Heart right ventricle (tissue), 16 donors: ENCODE results near the gene MMP11. TPM values are rescaled to one million over a fixed set of nuclear protein-coding genes. Genes with fewer than 3 reads are reported as not detected.
A peak's percentile ranks its signal among the peaks of the same experiment; 100 is the strongest.

ENCODE experiments used
- ATAC-seq, 8 donors: fragments of 200-7000 bp; cut with Tn5 transposase; one replicate each; pipeline ENCODE4 v1.9.1; 2020; ENCODE audit warnings: mild to moderate bottlenecking in 8 of 8, moderate library complexity in 8 of 8, moderate number of reproducible peaks in 1 of 8
- DNase-seq, 2 donors: peaks; one replicate each; pipeline ENCODE4 v3.0.0-alpha.2; 2020
- H3K27ac ChIP-seq, 10 donors: fragments of 200-600 bp; sonication (generic) in 2 of 10; one replicate each; pipeline versions ENCODE4 v1.5.0 to v1.8.0; 2020 to 2022; ENCODE audit warnings: mild to moderate bottlenecking in 3 of 10
- H3K27me3 ChIP-seq, 7 donors: fragments of 200-600 bp; one replicate each; pipeline ENCODE4 v1.8.0; 2021 to 2022; ENCODE audit warnings: mild to moderate bottlenecking in 2 of 7
- H3K36me3 ChIP-seq, 9 donors: fragments of 200-600 bp; sonication (generic) in 1 of 9; one replicate each; pipeline versions ENCODE4 v1.5.0 to v1.8.0; 2020 to 2022; ENCODE audit warnings: mild to moderate bottlenecking in 2 of 9
- H3K4me1 ChIP-seq, 9 donors: fragments of 200-600 bp; sonication (generic) in 1 of 9; one replicate each; pipeline versions ENCODE4 v1.5.0 to v1.8.0; 2020 to 2022; ENCODE audit warnings: mild to moderate bottlenecking in 4 of 9
- H3K4me3 ChIP-seq, 10 donors: fragments of 200-600 bp; sonication (generic) in 2 of 10; one replicate each; pipeline versions ENCODE4 v1.5.0 to v1.8.0; 2020 to 2022; ENCODE audit warnings: mild to moderate bottlenecking in 7 of 10, moderate library complexity in 2 of 10
- H3K9me3 ChIP-seq, 11 donors: fragments of 200-600 bp in 10 of 11; sonication (generic) in 2 of 11; one replicate each; pipeline versions ENCODE4 v1.5.0 to v1.8.0; 2013 to 2022; ENCODE audit warnings: mild to moderate bottlenecking in 2 of 11, control low read depth in 1 of 11, moderate library complexity in 1 of 11
- CTCF ChIP-seq, 9 donors: fragments of 200-600 bp; sonication (generic) in 2 of 9; IDR thresholded peaks; one replicate each; pipeline versions ENCODE4 v1.5.0 to v1.8.0; 2021 to 2022; ENCODE audit warnings: antibody characterized with exemption in 9 of 9, mild to moderate bottlenecking in 5 of 9, moderate library complexity in 1 of 9
- WGBS, 2 donors: extraction: QIAGEN DNeasy Blood & Tissue Kit; methylation state at CpG; one replicate each; pipeline ENCODE4 v1.1.7; 2013; ENCODE audit warnings: inconsistent platforms in 1 of 2; 5-methylcytosine and 5-hydroxymethylcytosine counted together
- intact Hi-C, 10 donors: fragments of 100-400 bp; cut with DNase I; formaldehyde crosslinking; loops; one replicate each; pipeline versions ENCODE4 v1.11.1 to v1.14.2; 2022
- polyA plus RNA-seq, 2 donors: library from polyadenylated mRNA; stranded (reverse); fragments of 200-250 nt; gene quantifications; one replicate each; pipeline ENCODE4 v1.2.3, GENCODE V29; 2013
- total RNA-seq, 10 donors: library from RNA; stranded (reverse); fragmentation: NEBNext Ultra II Directional in 3 of 10; extraction: Animal tissue kit (Norgen Biotek cat#: 25700) in 3 of 10; gene quantifications; one replicate each; pipeline versions ENCODE4 v1.2.1 to v1.2.4, GENCODE V29; 2021 to 2023
- donor health status: Arrhythmogenic right ventricular cardiomyopathy.
- donor health status: ischemic (EF 13 %, LVEDD 7.1; RV severe dilation, severe dysfunction).
- donor health status: healthy with polysubstance abuse.
- donor health status: DM: no; HTN: yes; CAD: no.
- donor health status: DM: no; HTN: no; CAD: no.
- donor health status: ischemic (EF 25% LVEDD 6.9; RV normal size, moderate dysfunction).
- donor health status: ischemic (EF 25% LVEDD 5.7; RV mildly dilated, moderate dysfunction).
- donor health status: healthy.
- donor health status: DM: yes; HTN: yes; CAD: no.
- donor health status: Ischemic cardiomyopathy.
- donor health status: ischemic (EF 35%, LVEDD 5.7; RV mildly dilated, moderate dysfunction).
- donor health status: nonischemic (EF 11% LVEDD 7.7; RV severe dilation, severe dysfunction).
- donor health status: DM: yes; HTN: yes; CAD: no.
- donor health status: PGD.
- donor health status: ischemic (EF 29% LVEDD 5.4; RV normal size, mild dysfunction).
- donor health status: nonischemic (EF 23%, LVEDD 6.1; RV moderate dilation, normal function).

Gene MMP11
- total and polyA plus RNA-seq, 12 donors: 3.5 to 23.4 (median 7.9) TPM

DNA sequence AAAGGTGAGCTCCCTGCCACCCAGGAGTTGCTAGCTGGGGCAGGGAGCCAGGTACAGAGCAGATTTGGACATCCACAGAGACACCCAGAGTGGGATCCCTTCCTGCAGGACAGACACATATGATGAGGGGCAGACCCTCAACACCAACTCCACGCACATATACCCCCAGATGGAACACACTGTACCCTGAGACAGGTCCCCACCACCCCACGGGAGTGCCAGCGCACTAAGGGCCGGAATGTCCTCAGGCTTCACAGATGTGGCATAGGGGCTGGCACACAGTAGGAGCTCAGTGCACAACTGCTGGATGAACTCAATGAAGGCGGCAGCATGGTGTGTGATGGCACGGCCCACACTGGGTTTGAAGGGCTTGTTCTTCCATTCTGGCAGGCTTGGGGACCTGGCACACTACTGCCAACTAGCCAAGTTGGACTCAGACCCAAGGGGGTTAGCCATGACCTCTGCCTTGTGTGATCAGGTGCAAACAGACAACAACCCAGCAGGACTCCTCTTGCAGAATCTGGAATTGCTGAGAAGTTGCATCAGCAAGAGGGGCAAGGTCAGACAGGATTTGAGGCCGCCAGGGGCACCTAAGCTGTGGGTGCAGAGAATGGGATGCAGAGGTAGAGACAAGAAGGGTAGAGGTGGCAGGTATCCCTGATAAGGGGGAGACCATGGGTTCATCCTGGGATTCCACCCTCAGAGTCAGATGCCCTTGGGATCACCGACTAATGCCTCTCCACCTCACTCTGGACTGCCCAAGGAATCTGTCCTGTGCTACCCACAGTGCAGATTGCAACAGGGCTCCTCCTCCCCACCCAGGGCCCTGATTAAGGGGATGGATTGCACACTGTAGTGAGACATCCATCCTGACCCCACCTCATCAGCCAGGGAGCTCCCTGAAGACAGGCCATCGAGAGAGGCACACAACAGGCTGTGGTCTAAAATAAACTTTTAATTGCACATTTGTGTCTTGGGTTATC is 7.5 kb upstream of the MMP11 start:
- TF ChIP-seq CTCF (IDR thresholded peaks at IDR 0.05): no peak
- no peaks in the 10 kb centered on the region for H3K27me3 ChIP-seq
- H3K27ac ChIP-seq: peak overlapping the region in 5 of 10 donors; percentile 36 to 94 (median 86)
- H3K4me1 ChIP-seq: peaks cover 6 to 57% (median 46%) of the 10 kb centered on the region in 9 donors
- H3K4me3 ChIP-seq: peak overlapping the region in 9 of 10 donors; percentile 58 to 78 (median 67)
- DNase-seq: no peak
- H3K9me3 ChIP-seq: no peaks in the 10 kb centered on the region
- peaks cover 0 to 16% (median 0%) of the 10 kb centered on the region in 9 donors for H3K36me3 ChIP-seq
- intact Hi-C loops: loop anchor here in 9 of 10 donors (5.0 to 10.0 kb wide), 3 partner anchors 82 to 220 kb away; no protein-coding TSS in a partner anchor
- WGBS, 2 donors: 66 to 69% methylated on average over 9 of the region's 9 CpGs
- ATAC-seq: no peak

DNA sequence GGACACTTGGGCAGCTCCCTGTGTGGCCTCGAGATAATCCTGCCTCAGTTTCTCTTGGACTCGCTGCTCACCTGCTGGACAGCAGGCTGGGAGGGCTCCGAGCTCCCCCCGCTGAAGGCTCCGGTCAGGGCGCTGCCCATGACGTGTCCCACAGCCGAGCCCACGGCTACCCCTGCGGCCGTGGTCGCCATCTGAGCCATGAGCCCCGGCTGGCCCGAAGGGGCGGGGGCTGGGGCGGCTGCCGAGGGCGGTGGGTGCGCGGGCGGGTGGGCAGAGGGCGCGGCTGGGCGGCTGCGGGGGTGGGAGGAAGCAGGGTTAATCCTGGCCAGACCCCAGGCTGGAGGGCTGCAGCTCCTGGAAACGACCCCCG is 5.4 kb upstream of the MMP11 start:
- peak overlapping the region; percentile 58 to 78 (median 70) for H3K4me3 ChIP-seq
- H3K27ac ChIP-seq: peak overlapping the region; percentile 85 to 96 (median 92)
- peaks cover 0 to 16% (median 0%) of the 10 kb centered on the region in 9 donors for H3K36me3 ChIP-seq
- no peak for TF ChIP-seq CTCF (IDR thresholded peaks at IDR 0.05)
- WGBS, 2 donors: 7% methylated on average over 22 to 27 of the region's 27 CpGs
- intact Hi-C loops: loop anchor here in 9 of 10 donors (5.0 to 10.0 kb wide), 3 partner anchors 80 to 222 kb away; no protein-coding TSS in a partner anchor
- ATAC-seq: peak in 5 of 8 donors; percentile 1 to 9 (median 6)
- no peak for DNase-seq
- no peaks in the 10 kb centered on the region for H3K9me3 ChIP-seq
- H3K27me3 ChIP-seq: no peaks in the 10 kb centered on the region
- peaks cover 8 to 71% (median 57%) of the 10 kb centered on the region in 9 donors for H3K4me1 ChIP-seq

DNA sequence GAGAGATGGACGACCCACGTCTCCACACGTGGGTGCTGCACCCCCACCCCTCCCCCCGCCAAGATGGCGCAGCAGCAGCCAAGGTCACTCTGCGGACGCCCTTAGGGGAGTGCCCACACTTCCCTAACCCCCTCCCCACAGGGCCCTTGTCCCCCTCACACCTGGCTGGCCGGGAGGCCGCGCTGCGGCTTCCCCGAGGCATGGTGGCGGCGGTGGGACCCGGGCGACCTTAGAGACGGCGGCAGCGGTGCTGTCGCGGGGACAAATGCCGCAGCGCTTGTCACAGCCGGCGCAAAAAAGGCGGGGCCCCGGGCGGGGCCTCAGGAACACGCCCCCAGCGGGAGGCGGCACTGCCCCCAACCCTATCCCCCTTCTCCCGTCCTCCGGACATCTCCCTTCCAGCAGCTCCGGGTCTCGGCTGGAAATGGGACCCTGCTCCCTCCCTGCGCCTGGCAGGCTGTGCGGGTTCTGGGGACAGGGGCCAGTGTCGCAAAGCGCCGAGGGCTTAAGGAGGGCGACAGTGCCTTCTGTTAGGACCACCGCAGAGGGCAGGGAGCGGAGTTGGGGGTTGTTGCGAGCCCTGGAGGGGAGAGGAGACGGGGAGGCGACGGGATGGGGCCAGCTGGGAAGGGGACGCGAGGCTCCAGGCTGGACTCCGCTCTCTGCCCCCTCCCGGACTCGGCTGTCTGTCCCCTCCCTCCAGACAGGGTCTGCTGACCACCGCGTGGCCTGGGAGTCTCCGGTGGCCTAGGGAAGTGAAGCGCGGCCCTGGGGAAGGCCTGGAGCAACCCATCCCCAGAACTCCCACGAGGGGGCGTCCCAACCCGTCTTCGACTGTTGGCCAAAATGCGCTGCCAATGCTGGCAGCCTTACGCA is 4.7 kb upstream of the MMP11 start, which contains the start of gene CHCHD10:
Gene CHCHD10 (minus strand): TSS at position 300 of the 876 bp plus-strand sequence. CDS start 98 bp downstream, at position 202.
- H3K27me3 ChIP-seq: peaks cover 0 to under 1% (median 0%) of the 10 kb centered on the region in 7 donors
- H3K27ac ChIP-seq: peak within 1 kb of the TSS; percentile 85 to 96 (median 92)
- peak; percentile 81 to 92 (median 88) for ATAC-seq
- no peaks in the 10 kb centered on the region for H3K9me3 ChIP-seq
- H3K4me3 ChIP-seq: peak within 1 kb of the TSS; percentile 58 to 78 (median 70)
- intact Hi-C loops: loop anchor here (2.0 to 10.0 kb wide), 5 partner anchors 21 to 223 kb away; no protein-coding TSS in a partner anchor
- H3K4me1 ChIP-seq: peaks cover 11 to 68% (median 55%) of the 10 kb centered on the region in 9 donors
- TF ChIP-seq CTCF (IDR thresholded peaks at IDR 0.05): peak; percentile 75 to 91 (median 87)
- H3K36me3 ChIP-seq: peaks cover 0 to 16% (median 0%) of the 10 kb centered on the region in 9 donors
- WGBS, 2 donors: 1% methylated on average over 55 to 63 of the region's 63 CpGs
- peak; percentile 89 for DNase-seq
